Panc1 (cell line): ENCODE measurements around the gene POLR3K. TPM values are rescaled to one million over a fixed set of nuclear protein-coding genes. Genes with fewer than 3 reads are reported as not detected.
"Not testable (repeated sequence)": the region's sequence is repeated elsewhere in the genome, so short reads cannot be mapped to it uniquely, and the experiment has no call there.

Experiments
- ATAC-seq: fragments of 200-7000 bp; cut with Tn5 transposase; 2 replicates; pipeline ENCODE4 v1.9.1; 2020; ENCODE audit warnings: mild to moderate bottlenecking, moderate library complexity
- BruUV-seq: library from RNA; stranded (reverse); fragments of 400-500 nt; replicated peaks from 2 replicates; lab custom pipeline; 2021; lab: Mats Ljungman, UMichigan
- CTCF ChIA-PET: fragments of 300-600 bp; sonication (Branson Sonifier 250); formaldehyde crosslinking; loops from one replicate; lab custom pipeline; 2022; ENCODE audit warnings: antibody characterized with exemption; lab: Charles Lee
- POLR2A ChIA-PET: fragments of 300-600 bp; sonication (Branson Sonifier 250); formaldehyde crosslinking; loops from one replicate; lab custom pipeline; 2022; ENCODE audit warnings: antibody characterized with exemption; lab: Charles Lee
- DNase-seq: peaks from one replicate; pipeline ENCODE4 v3.0.0-alpha.2; 2010; ENCODE audit warnings: low read depth, low spot score
- H3K27ac ChIP-seq: 2 replicates; pipeline ENCODE4 v1.5.1; 2011; ENCODE audit warnings: mild to moderate bottlenecking, low read length, inconsistent platforms
- H3K27me3 ChIP-seq: fragments of 200-500 bp; sonication (Bioruptor generic); 2 replicates; pipeline ENCODE4 v1.6.0; 2014; ENCODE audit warnings: low read length, inconsistent platforms; ENCODE audit not compliant: control insufficient read depth, insufficient read depth
- H3K36me3 ChIP-seq: fragments of 200-500 bp; sonication (Bioruptor generic); 2 replicates; pipeline ENCODE4 v1.5.1; 2014; ENCODE audit warnings: inconsistent platforms, mild to moderate bottlenecking, low read length, moderate library complexity; ENCODE audit not compliant: control insufficient read depth, insufficient read depth
- H3K4me1 ChIP-seq: 2 replicates; pipeline ENCODE4 v1.5.1; 2011; ENCODE audit warnings: inconsistent platforms, mild to moderate bottlenecking, low read length, moderate library complexity; ENCODE audit not compliant: control insufficient read depth, insufficient read depth
- H3K4me3 ChIP-seq, 2 experiments: 2 replicates each; pipeline ENCODE4 v1.5.1; 2011 to 2012; ENCODE audit warnings: low read depth in 2 of 2, low read length in 2 of 2, mild to moderate bottlenecking in 2 of 2, inconsistent platforms in 1 of 2, moderate library complexity in 1 of 2
- H3K9me3 ChIP-seq: fragments of 200-500 bp; sonication (Bioruptor generic); 2 replicates; pipeline ENCODE4 v1.5.1; 2014; ENCODE audit warnings: low read depth, mild to moderate bottlenecking, inconsistent platforms, low read length, moderate library complexity; ENCODE audit not compliant: control insufficient read depth, insufficient read depth
- CTCF ChIP-seq: fragments of 450-650 bp; IDR thresholded peaks from 2 replicates; pipeline ENCODE4 v1.5.1; 2017; ENCODE audit warnings: mild to moderate bottlenecking
- POLR2AphosphoS5 ChIP-seq: IDR thresholded peaks from 2 replicates; pipeline ENCODE4 v1.6.1; 2012; ENCODE audit warnings: mild to moderate bottlenecking, low read depth, low read length, moderate library complexity
- REST ChIP-seq, 2 experiments: IDR thresholded peaks; 2 replicates each; pipeline ENCODE4 v1.6.1; 2011 to 2012; ENCODE audit warnings: low read depth in 2 of 2, control low read depth in 1 of 2, low read length in 1 of 2, mild to moderate bottlenecking in 1 of 2, moderate library complexity in 1 of 2; ENCODE audit not compliant: insufficient read depth in 1 of 2
- SIN3A ChIP-seq: IDR thresholded peaks from 2 replicates; pipeline ENCODE4 v1.6.1; 2012; ENCODE audit warnings: low read depth, mild to moderate bottlenecking, low read length, moderate library complexity, borderline replicate concordance; ENCODE audit not compliant: insufficient read depth
- TCF7L2 ChIP-seq: IDR thresholded peaks from 2 replicates; pipeline ENCODE4 v1.6.1; 2011; ENCODE audit warnings: mild to moderate bottlenecking, low read depth, low read length, inconsistent platforms
- in situ Hi-C: cut with HindIII; loops from 2 replicates; pipeline ENCODE4 v1.10.0; 2016; ENCODE audit warnings: low sequenced_read_pairs, low pct_unique_long_range_greater_than_20kb
- intact Hi-C: fragments of 100-400 bp; cut with micrococcal nuclease; formaldehyde crosslinking; loops from one replicate; pipeline ENCODE4 v1.10.0; 2022; ENCODE audit not compliant: unreplicated experiment
- total RNA-seq: library from RNA; stranded (reverse); gene quantifications from one replicate; pipeline ENCODE4 v1.2.1, GENCODE V29; 2021; ENCODE audit not compliant: unreplicated experiment

Gene POLR3K
- total RNA-seq, 1 experiment from 2014 or later = 35.7 TPM

- Histone ChIP-seq H3K4me1 (no peaks in the 10 kb centered on the region), H3K36me3 (no peaks in the 10 kb centered on the region), H3K9me3 (no peaks in the 10 kb centered on the region), H3K4me3 (no peak overlapping the region), H3K27me3 (no peaks in the 10 kb centered on the region), H3K27ac (no peak overlapping the region)
- no peak for ATAC-seq
- in situ Hi-C loops = no loop called here
- no peak for DNase-seq
- POLR2A ChIA-PET = no interaction called here
- BruUV-seq = no TSS peak
- intact Hi-C loops = no loop called here
- CTCF ChIA-PET = no interaction called here
- TF ChIP-seq SIN3A = no peak
- TF ChIP-seq CTCF = no peak
- TF ChIP-seq POLR2AphosphoS5 = no peak
- no peak for TF ChIP-seq TCF7L2
- TF ChIP-seq REST (IDR thresholded peaks at IDR 0.05; ENCODE audit: insufficient read depth in 1 of 2, low read depth in 2 of 2, low read length in 1 of 2) = no peak
Observed at GRCh38 chr16:33877-34647, 19.3 kb downstream of the POLR3K start.

- CTCF ChIA-PET, BruUV-seq, DNase-seq: not testable (repeated sequence)
Observed at GRCh38 chr16:33154-33876, 20.1 kb downstream of the POLR3K start.

GRCh38 chr16:30627-31026, 22.8 kb downstream of the POLR3K start:
- intact Hi-C loops, H3K9me3 ChIP-seq, BruUV-seq, H3K27ac ChIP-seq, H3K4me1 ChIP-seq, ATAC-seq, H3K4me3 ChIP-seq, H3K27me3 ChIP-seq, DNase-seq, in situ Hi-C loops, POLR2A ChIA-PET, H3K36me3 ChIP-seq, CTCF ChIA-PET: not testable (repeated sequence)

More at GRCh38 chr16:33154-33876, 20.1 kb downstream of the POLR3K start:
- H3K4me1 ChIP-seq, POLR2A ChIA-PET, intact Hi-C loops, in situ Hi-C loops, H3K27me3 ChIP-seq, H3K36me3 ChIP-seq, ATAC-seq, H3K9me3 ChIP-seq, H3K27ac ChIP-seq, H3K4me3 ChIP-seq: not testable (repeated sequence)

GRCh38 chr16:25926-26348, 27.5 kb downstream of the POLR3K start:
- DNase-seq, in situ Hi-C loops, H3K36me3 ChIP-seq, H3K4me3 ChIP-seq, POLR2A ChIA-PET, ATAC-seq, BruUV-seq, intact Hi-C loops, H3K4me1 ChIP-seq, CTCF ChIA-PET, H3K27me3 ChIP-seq, H3K27ac ChIP-seq, H3K9me3 ChIP-seq: not testable (repeated sequence)

GRCh38 chr16:24151-24550, 29.3 kb downstream of the POLR3K start:
- H3K9me3 ChIP-seq, CTCF ChIA-PET, BruUV-seq, intact Hi-C loops, in situ Hi-C loops, H3K27me3 ChIP-seq, H3K4me3 ChIP-seq, DNase-seq, H3K36me3 ChIP-seq, H3K27ac ChIP-seq, ATAC-seq, H3K4me1 ChIP-seq, POLR2A ChIA-PET: not testable (repeated sequence)
